ENCODE data around the gene PRKAA2. TPM values are rescaled to one million over a fixed set of nuclear protein-coding genes. Genes with fewer than 3 reads are reported as not detected.

PRKAA2 gene
- total and polyA plus RNA-seq, 2 of the 4 experiments (the other 2 are of a cell fraction), result 0.72 to 1.4 TPM

Small RNAs within 50 kb of the gene (microRNA-seq; reads per million reads assigned to microRNA genes)
- not detected for gene AC099789.1 (ENCODE audit: insufficient read depth, insufficient read length)

Small RNAs within 50 kb of the gene (small RNA-seq; reads per million reads assigned to genes)
- 0 reads per million in 5 experiments for gene AC099789.1

Other genes starting within 250 kb of the PRKAA2 start
- gene PLPP3, start 65.8 kb upstream of the PRKAA2 start, total RNA-seq (2012; rRNA removed), result 46.4 and 56.6 TPM in 2 replicates
- 49.9 and 52.1 TPM in 2 replicates for gene PLPP3, start 65.8 kb upstream of the PRKAA2 start, polyA plus RNA-seq (2012; rRNA removed)
- under 0.01 TPM in 1 of 2 replicates, not detected in the other for gene FYB2, start 174.1 kb downstream of the PRKAA2 start, total RNA-seq (2012; rRNA removed)
- gene FYB2, start 174.1 kb downstream of the PRKAA2 start, polyA plus RNA-seq (2012; rRNA removed), result not detected in 2 replicates
- gene C8A, start 209.5 kb downstream of the PRKAA2 start, total RNA-seq (2012; rRNA removed), result not detected in 2 replicates
- not detected in 2 replicates for gene C8A, start 209.5 kb downstream of the PRKAA2 start, polyA plus RNA-seq (2012; rRNA removed)

Data from IMR-90 (cell line).